ENCODE measurements around the gene RTN4R. TPM values are rescaled to one million over a fixed set of nuclear protein-coding genes. Genes with fewer than 3 reads are reported as not detected.

RTN4R gene
- total RNA-seq, 2 experiments from 2014 or later, result 2.8 to 3.7 TPM

- no peaks in the 10 kb centered on the region for H3K27me3 Mint-ChIP-seq
- H3K4me3 Mint-ChIP-seq, result peak overlapping the region; percentile 29
- H3K27ac Mint-ChIP-seq, result peak overlapping the region; percentile 82
- DNase-seq (peak; percentile 55), ATAC-seq (peak; percentile 53)
- peaks cover 21% of the 10 kb centered on the region for H3K4me1 Mint-ChIP-seq (ENCODE audit: low read depth)
- POLR2A ChIA-PET, result interaction anchor here (0.5 to 0.6 kb wide), 2 partner anchors 31 to 336 kb away, joined by 3 read pairs; no protein-coding TSS in a partner anchor
- TF ChIP-seq, protein P1, sequence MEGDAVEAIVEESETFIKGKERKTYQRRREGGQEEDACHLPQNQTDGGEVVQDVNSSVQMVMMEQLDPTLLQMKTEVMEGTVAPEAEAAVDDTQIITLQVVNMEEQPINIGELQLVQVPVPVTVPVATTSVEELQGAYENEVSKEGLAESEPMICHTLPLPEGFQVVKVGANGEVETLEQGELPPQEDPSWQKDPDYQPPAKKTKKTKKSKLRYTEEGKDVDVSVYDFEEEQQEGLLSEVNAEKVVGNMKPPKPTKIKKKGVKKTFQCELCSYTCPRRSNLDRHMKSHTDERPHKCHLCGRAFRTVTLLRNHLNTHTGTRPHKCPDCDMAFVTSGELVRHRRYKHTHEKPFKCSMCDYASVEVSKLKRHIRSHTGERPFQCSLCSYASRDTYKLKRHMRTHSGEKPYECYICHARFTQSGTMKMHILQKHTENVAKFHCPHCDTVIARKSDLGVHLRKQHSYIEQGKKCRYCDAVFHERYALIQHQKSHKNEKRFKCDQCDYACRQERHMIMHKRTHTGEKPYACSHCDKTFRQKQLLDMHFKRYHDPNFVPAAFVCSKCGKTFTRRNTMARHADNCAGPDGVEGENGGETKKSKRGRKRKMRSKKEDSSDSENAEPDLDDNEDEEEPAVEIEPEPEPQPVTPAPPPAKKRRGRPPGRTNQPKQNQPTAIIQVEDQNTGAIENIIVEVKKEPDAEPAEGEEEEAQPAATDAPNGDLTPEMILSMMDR (IDR thresholded peaks at IDR 0.05), result no peak
- CTCF ChIA-PET, result interaction anchor here (0.8 to 3.9 kb wide), 11 partner anchors 9 to 151 kb away, joined by 3 to 26 read pairs (median 4); no protein-coding TSS in a partner anchor
- intact Hi-C loops (cut with micrococcal nuclease), result no loop called here
- no peaks in the 10 kb centered on the region for H3K9me3 Mint-ChIP-seq
- no peaks in the 10 kb centered on the region for H3K36me3 Mint-ChIP-seq (ENCODE audit: low read depth)
These were observed 30.4 kb downstream of the RTN4R start for GRCh38 chr22:20237480-20238440.

DNA sequence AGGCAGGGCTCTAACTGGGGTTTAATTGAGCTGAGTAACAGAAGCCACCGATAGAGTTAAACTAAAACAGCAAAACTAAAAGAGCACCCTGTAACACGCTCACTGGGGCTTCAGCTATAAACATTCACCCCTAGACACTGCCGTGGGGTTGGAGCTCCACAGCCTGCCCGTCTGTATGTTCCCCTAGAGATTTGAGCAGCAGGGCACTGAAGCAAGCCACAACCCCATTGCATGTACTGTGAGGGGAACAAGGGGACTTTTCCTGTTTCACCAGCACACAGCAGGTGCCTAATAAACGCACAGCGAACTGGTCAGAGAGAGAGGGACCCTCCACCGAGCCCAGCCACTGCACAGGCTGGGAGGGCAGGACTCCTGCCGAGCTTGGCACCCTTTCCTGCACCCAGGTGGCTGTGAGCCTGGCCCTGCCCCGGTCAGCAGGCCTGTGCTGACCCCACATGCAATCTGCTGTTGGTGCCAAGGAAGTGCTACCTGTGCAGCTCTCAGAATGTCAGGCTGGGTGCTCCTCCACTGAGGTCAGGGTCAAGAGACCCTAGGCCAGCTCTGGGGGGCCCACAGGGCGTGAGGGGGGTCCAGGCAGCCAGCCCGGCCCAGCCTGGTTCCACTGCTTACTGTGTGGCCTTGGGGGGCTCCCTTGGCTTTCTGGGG is 31.9 kb downstream of the RTN4R start:
- TF ChIP-seq, protein P1 (IDR thresholded peaks at IDR 0.05), result no peak
- Mint-ChIP-seq H3K27me3 (no peaks in the 10 kb centered on the region), H3K4me3 (no peak overlapping the region), H3K9me3 (no peaks in the 10 kb centered on the region), H3K4me1 (ENCODE audit: low read depth) (peaks cover 14% of the 10 kb centered on the region), H3K36me3 (ENCODE audit: low read depth) (no peaks in the 10 kb centered on the region), H3K27ac (no peak overlapping the region)
- no peak for DNase-seq
- intact Hi-C loops (cut with micrococcal nuclease), result no loop called here
- CTCF ChIA-PET, result interaction anchor here (1.3 kb wide), 1 partner anchor 31 kb away, joined by 3 read pairs; no protein-coding TSS in a partner anchor
- no peak for ATAC-seq
- POLR2A ChIA-PET, result no interaction called here

GRCh38 chr22:20235389-20235991 is 32.6 kb downstream of the RTN4R start:
- intact Hi-C loops (cut with micrococcal nuclease), result no loop called here
- H3K27ac Mint-ChIP-seq, result no peak overlapping the region
- TF ChIP-seq, protein P1 (IDR thresholded peaks at IDR 0.05), result no peak
- no peaks in the 10 kb centered on the region for H3K36me3 Mint-ChIP-seq (ENCODE audit: low read depth)
- no peaks in the 10 kb centered on the region for H3K9me3 Mint-ChIP-seq
- no peak for ATAC-seq
- no peaks in the 10 kb centered on the region for H3K27me3 Mint-ChIP-seq
- CTCF ChIA-PET, result interaction anchor here (1.3 kb wide), 1 partner anchor 30 kb away, joined by 3 read pairs; no protein-coding TSS in a partner anchor
- H3K4me3 Mint-ChIP-seq, result no peak overlapping the region
- H3K4me1 Mint-ChIP-seq (ENCODE audit: low read depth), result peaks cover 10% of the 10 kb centered on the region
- POLR2A ChIA-PET, result no interaction called here
- no peak for DNase-seq

GRCh38 chr22:20234760-20235388 is 33.2 kb downstream of the RTN4R start:
- no peak for DNase-seq
- no peak for ATAC-seq
- Mint-ChIP-seq H3K9me3 (no peaks in the 10 kb centered on the region), H3K4me1 (ENCODE audit: low read depth) (peaks cover 10% of the 10 kb centered on the region), H3K27me3 (no peaks in the 10 kb centered on the region), H3K27ac (no peak overlapping the region), H3K4me3 (no peak overlapping the region), H3K36me3 (ENCODE audit: low read depth) (no peaks in the 10 kb centered on the region)
- POLR2A ChIA-PET, result no interaction called here
- TF ChIP-seq, protein P1 (IDR thresholded peaks at IDR 0.05), result no peak
- intact Hi-C loops (cut with micrococcal nuclease), result no loop called here
- CTCF ChIA-PET, result no interaction called here
